HepG2 (cell line): ENCODE results near the gene SNED1. TPM values are rescaled to one million over a fixed set of nuclear protein-coding genes. Genes with fewer than 3 reads are reported as not detected.

Experiments used
- ARNT2 ChIP-seq: sonication (generic); formaldehyde crosslinking; IDR thresholded peaks from 2 replicates; pipeline ENCODE4 v1.8.0; 2022; ENCODE audit warnings: mild to moderate bottlenecking, low read depth, missing genetic modification reagents, moderate library complexity
- ATF2 ChIP-seq: sonication (generic); formaldehyde crosslinking; IDR thresholded peaks from 2 replicates; pipeline ENCODE4 v1.4.0; 2020; ENCODE audit warnings: missing genetic modification reagents
- CREB3 ChIP-seq: sonication (generic); formaldehyde crosslinking; IDR thresholded peaks from 2 replicates; pipeline ENCODE4 v1.5.0; 2020; ENCODE audit warnings: missing genetic modification reagents
- E2F1 ChIP-seq: sonication (generic); formaldehyde crosslinking; IDR thresholded peaks from 2 replicates; pipeline ENCODE4 v1.5.0; 2020; ENCODE audit warnings: missing genetic modification reagents
- EEA1 ChIP-seq: sonication (generic); formaldehyde crosslinking; IDR thresholded peaks from 2 replicates; pipeline ENCODE4 v1.5.1; 2020; ENCODE audit warnings: mild to moderate bottlenecking, missing genetic modification reagents, borderline replicate concordance
- ELF4 ChIP-seq: sonication (generic); formaldehyde crosslinking; IDR thresholded peaks from 2 replicates; pipeline ENCODE4 v1.5.0; 2020; ENCODE audit warnings: missing genetic modification reagents, mild to moderate bottlenecking, moderate library complexity, borderline replicate concordance
- ELK4 ChIP-seq: sonication (generic); formaldehyde crosslinking; IDR thresholded peaks from 2 replicates; pipeline ENCODE4 v1.9.0; 2021; ENCODE audit warnings: missing genetic modification reagents, borderline replicate concordance
- ETV5 ChIP-seq: IDR thresholded peaks from 2 replicates; pipeline ENCODE4 v1.6.1; 2018; ENCODE audit warnings: missing biosample characterization, missing genetic modification reagents, inconsistent platforms, borderline replicate concordance
- HIVEP1 ChIP-seq: sonication (generic); formaldehyde crosslinking; IDR thresholded peaks from 2 replicates; pipeline ENCODE4 v1.4.0; 2020; ENCODE audit warnings: mild to moderate bottlenecking, missing genetic modification reagents
- HOXD1 ChIP-seq: sonication (generic); formaldehyde crosslinking; IDR thresholded peaks from 2 replicates; pipeline ENCODE4 v1.5.0; 2020; ENCODE audit warnings: missing genetic modification reagents
- MAZ ChIP-seq, 2 experiments: sonication (generic) in 1 of 2; formaldehyde crosslinking in 1 of 2; IDR thresholded peaks; 2 replicates each; pipeline versions ENCODE4 v1.5.0 to v1.6.1; 2012 to 2020; ENCODE audit warnings: low read depth in 2 of 2, mild to moderate bottlenecking in 2 of 2, borderline replicate concordance in 1 of 2, improper control_type of control experiment in 1 of 2, low read length in 1 of 2, missing genetic modification reagents in 1 of 2, moderate library complexity in 1 of 2
- NCOA1 ChIP-seq: sonication (generic); formaldehyde crosslinking; IDR thresholded peaks from 2 replicates; pipeline ENCODE4 v1.9.0; 2021; ENCODE audit warnings: missing genetic modification reagents
- NFE2L1 ChIP-seq: sonication (generic); formaldehyde crosslinking; IDR thresholded peaks from 2 replicates; pipeline ENCODE4 v1.4.0; 2020; ENCODE audit warnings: missing genetic modification reagents, mild to moderate bottlenecking, borderline replicate concordance
- NRL ChIP-seq: sonication (generic); formaldehyde crosslinking; IDR thresholded peaks from 2 replicates; pipeline ENCODE4 v1.5.0; 2020; ENCODE audit warnings: missing genetic modification reagents, mild to moderate bottlenecking, moderate library complexity, borderline replicate concordance
- TBX2 ChIP-seq: sonication (generic); formaldehyde crosslinking; IDR thresholded peaks from 2 replicates; pipeline ENCODE4 v1.5.0; 2020; ENCODE audit warnings: missing genetic modification reagents, mild to moderate bottlenecking, borderline replicate concordance
- TSC22D2 ChIP-seq: sonication (generic); formaldehyde crosslinking; IDR thresholded peaks from 2 replicates; pipeline ENCODE4 v1.5.1; 2020; ENCODE audit warnings: missing genetic modification reagents, mild to moderate bottlenecking, borderline replicate concordance
- ZEB1 ChIP-seq: IDR thresholded peaks from 2 replicates; pipeline ENCODE4 v1.6.1; 2012; ENCODE audit warnings: mild to moderate bottlenecking, low read depth, inconsistent platforms; ENCODE audit not compliant: insufficient replicate concordance
- ZFYVE20 ChIP-seq: sonication (generic); formaldehyde crosslinking; IDR thresholded peaks from 2 replicates; pipeline ENCODE4 v1.8.0; 2023; ENCODE audit warnings: low read depth, mild to moderate bottlenecking, moderate library complexity, missing genetic modification reagents, borderline replicate concordance
- ZNF274 ChIP-seq: sonication (generic); formaldehyde crosslinking; IDR thresholded peaks from 2 replicates; pipeline ENCODE4 v1.5.1; 2020; ENCODE audit warnings: mild to moderate bottlenecking, missing genetic modification reagents
- ZNF547 ChIP-seq: sonication (generic); formaldehyde crosslinking; IDR thresholded peaks from 2 replicates; pipeline ENCODE4 v1.5.1; 2020; ENCODE audit warnings: mild to moderate bottlenecking, missing genetic modification reagents
- ZNF616 ChIP-seq: sonication (generic); formaldehyde crosslinking; IDR thresholded peaks from 2 replicates; pipeline ENCODE4 v1.5.0; 2020; ENCODE audit warnings: low read depth, mild to moderate bottlenecking, missing genetic modification reagents
- ZSCAN30 ChIP-seq: sonication (generic); formaldehyde crosslinking; IDR thresholded peaks from 2 replicates; pipeline ENCODE4 v1.5.0; 2020; ENCODE audit warnings: mild to moderate bottlenecking, missing genetic modification reagents
- polyA plus RNA-seq, 8 experiments: library from polyadenylated mRNA; depleted of rRNA in 3 of 8; stranded (reverse) in 7 of 8; unstranded in 1 of 8; fragments of >200 nt; fragmentation: Illumina TruSeq in 4 of 8; extraction: Trizol in 4 of 8; gene quantifications; 2 replicates each; pipeline versions ENCODE4 v1.2.1 to v1.2.3, GENCODE V29; 2011 to 2016; ENCODE audit warnings: low read depth in 4 of 8, missing spikeins in 1 of 8, mixed read lengths in 1 of 8; ENCODE audit not compliant: insufficient read depth in 1 of 8
- total RNA-seq, 5 experiments: library from RNA; depleted of rRNA; stranded (reverse); fragments of >200 nt; fragmentation: Illumina TruSeq; extraction: Trizol; gene quantifications; 2 replicates each; pipeline ENCODE4 v1.2.3, GENCODE V29; 2016; ENCODE audit warnings: low read depth in 1 of 5

SNED1 gene
- total and polyA plus RNA-seq, 2 of the 13 experiments (the other 11 are each of a cell fraction or from before 2014, with no cell fraction given): 0.15 to 0.65 TPM

GRCh38 chr2:240989451-240990265 lies 8.8 kb upstream of the SNED1 start (continued):
- TF ChIP-seq ATF2 (CRISPR knock-in tag): peak; percentile 38; the same call in 1 of the 2 replicates
- TF ChIP-seq ZNF616: no peak
- TF ChIP-seq ETV5 (CRISPR knock-in tag): 0 out of 2 replicates have a peak, but pooled peaks have one; percentile 40
- no peak; the same call in 1 of the 2 replicates for TF ChIP-seq NFE2L1 (CRISPR knock-in tag)
- TF ChIP-seq TBX2: no peak; the same call in 1 of the 2 replicates
- no peak for TF ChIP-seq HIVEP1 (CRISPR knock-in tag)
- no peak for TF ChIP-seq TSC22D2 (CRISPR knock-in tag)
- no peak for TF ChIP-seq ELF4 (CRISPR knock-in tag)
- TF ChIP-seq ELK4 (CRISPR knock-in tag): no peak
- TF ChIP-seq E2F1 (CRISPR knock-in tag): no peak
- TF ChIP-seq ZNF274 (CRISPR knock-in tag): peak; percentile 28; the same call in 1 of the 2 replicates
- no peak for TF ChIP-seq HOXD1 (CRISPR knock-in tag)
- TF ChIP-seq NRL (CRISPR knock-in tag): no peak
- TF ChIP-seq ARNT2 (CRISPR knock-in tag): no peak
- no peak for TF ChIP-seq MAZ (IDR thresholded peaks at IDR 0.05; ENCODE audit: borderline replicate concordance, low read depth, low read length)
- TF ChIP-seq MAZ (CRISPR knock-in tag; IDR thresholded peaks at IDR 0.05; ENCODE audit: low read depth): no peak
- 0 out of 2 replicates have a peak, but pooled peaks have one; percentile 49 for TF ChIP-seq ZNF547 (CRISPR knock-in tag)
- no peak for TF ChIP-seq CREB3
- no peak for TF ChIP-seq ZFYVE20 (CRISPR knock-in tag)
- TF ChIP-seq EEA1 (CRISPR knock-in tag): no peak
- no peak for TF ChIP-seq ZSCAN30 (CRISPR knock-in tag)
- no peak for TF ChIP-seq NCOA1 (CRISPR knock-in tag)
- TF ChIP-seq ZEB1: no peak
